H9 (cell line): ENCODE data around the gene ANXA3. TPM values are rescaled to one million over a fixed set of nuclear protein-coding genes. Genes with fewer than 3 reads are reported as not detected.

Experiments used
- DNase-seq: peaks from one replicate; pipeline ENCODE4 v3.0.0-alpha.2; 2017
- H2AFZ ChIP-seq: one replicate; pipeline ENCODE4 v1.6.1; 2013; ENCODE audit warnings: mild to moderate bottlenecking, low read length, control low read depth, moderate library complexity
- H2AK5ac ChIP-seq: 2 replicates; pipeline ENCODE4 v1.6.1; 2013; ENCODE audit warnings: low read length, control low read depth, mixed read lengths; ENCODE audit not compliant: insufficient read length
- H2BK120ac ChIP-seq: one replicate; pipeline ENCODE4 v1.6.1; 2013; ENCODE audit warnings: low read depth, mild to moderate bottlenecking, low read length, control low read depth, inconsistent platforms; ENCODE audit not compliant: poor library complexity, severe bottlenecking
- H2BK12ac ChIP-seq: 2 replicates; pipeline ENCODE4 v1.6.1; 2013; ENCODE audit warnings: low read length, control low read depth, mixed read lengths, low read depth; ENCODE audit not compliant: insufficient read length
- H2BK15ac ChIP-seq: 2 replicates; pipeline ENCODE4 v1.6.1; 2013; ENCODE audit warnings: low read depth, low read length, control low read depth
- H2BK20ac ChIP-seq: one replicate; pipeline ENCODE4 v1.6.1; 2013; ENCODE audit warnings: low read depth, mild to moderate bottlenecking, low read length, control low read depth, inconsistent platforms; ENCODE audit not compliant: poor library complexity, severe bottlenecking
- H2BK5ac ChIP-seq: 2 replicates; pipeline ENCODE4 v1.6.1; 2013; ENCODE audit warnings: low read length, control low read depth, mixed read lengths; ENCODE audit not compliant: insufficient read length
- H3K14ac ChIP-seq: 2 replicates; pipeline ENCODE4 v1.6.1; 2013; ENCODE audit warnings: low read length, control low read depth; ENCODE audit not compliant: insufficient read depth
- H3K18ac ChIP-seq: 2 replicates; pipeline ENCODE4 v1.6.1; 2013; ENCODE audit warnings: low read depth, mild to moderate bottlenecking, mixed read lengths, low read length, control low read depth; ENCODE audit not compliant: insufficient read length
- H3K23ac ChIP-seq: 2 replicates; pipeline ENCODE4 v1.6.1; 2013; ENCODE audit warnings: low read length, control low read depth, mixed read lengths, low read depth; ENCODE audit not compliant: insufficient read length
- H3K23me2 ChIP-seq: 2 replicates; pipeline ENCODE4 v1.6.1; 2013; ENCODE audit warnings: low read depth, mild to moderate bottlenecking, mixed read lengths, low read length, control low read depth; ENCODE audit not compliant: insufficient read length, poor library complexity, severe bottlenecking
- H3K27ac ChIP-seq: 2 replicates; pipeline ENCODE4 v1.5.1; 2013; ENCODE audit warnings: low read length, control low read depth, mixed read lengths, low read depth; ENCODE audit not compliant: insufficient read length
- H3K27me3 ChIP-seq: 2 replicates; pipeline ENCODE4 v1.6.1; 2013; ENCODE audit warnings: low read length, control low read depth, inconsistent platforms; ENCODE audit not compliant: insufficient read depth
- H3K4ac ChIP-seq: 2 replicates; pipeline ENCODE4 v1.6.1; 2013; ENCODE audit warnings: low read depth, mild to moderate bottlenecking, control low read depth, inconsistent platforms, low read length, moderate library complexity
- H3K4me1 ChIP-seq: 2 replicates; pipeline ENCODE4 v1.6.1; 2013; ENCODE audit warnings: low read length, control low read depth, inconsistent platforms; ENCODE audit not compliant: insufficient read depth
- H3K4me2 ChIP-seq: 2 replicates; pipeline ENCODE4 v1.6.1; 2013; ENCODE audit warnings: low read length, control low read depth, mixed read lengths; ENCODE audit not compliant: insufficient read length, insufficient read depth
- H3K56ac ChIP-seq: 2 replicates; pipeline ENCODE4 v1.6.1; 2013; ENCODE audit warnings: low read depth, mild to moderate bottlenecking, mixed read lengths, low read length, control low read depth; ENCODE audit not compliant: insufficient read length
- H3K79me1 ChIP-seq: 2 replicates; pipeline ENCODE4 v1.6.1; 2013; ENCODE audit warnings: low read depth, mild to moderate bottlenecking, moderate library complexity, low read length, control low read depth, inconsistent platforms; ENCODE audit not compliant: insufficient read depth, poor library complexity, severe bottlenecking
- H3K79me2 ChIP-seq: 2 replicates; pipeline ENCODE4 v1.6.1; 2013; ENCODE audit warnings: low read length, control low read depth, inconsistent platforms; ENCODE audit not compliant: insufficient read depth
- H3K9ac ChIP-seq: 2 replicates; pipeline ENCODE4 v1.6.1; 2013; ENCODE audit warnings: low read length, control low read depth, mixed read lengths; ENCODE audit not compliant: insufficient read length; ENCODE audit errors: extremely low read depth
- H3K9me3 ChIP-seq: one replicate; pipeline ENCODE4 v1.6.1; 2013; ENCODE audit warnings: low read depth, low read length, inconsistent platforms; ENCODE audit not compliant: control insufficient read depth
- H3T11ph ChIP-seq: one replicate; pipeline ENCODE4 v1.6.1; 2013; ENCODE audit warnings: mild to moderate bottlenecking, low read length, control low read depth, inconsistent platforms
- H4K20me1 ChIP-seq: one replicate; pipeline ENCODE4 v1.6.1; 2013; ENCODE audit not compliant: control insufficient read depth, insufficient read length, insufficient read depth
- H4K5ac ChIP-seq: 2 replicates; pipeline ENCODE4 v1.6.1; 2013; ENCODE audit warnings: low read depth, mild to moderate bottlenecking, mixed read lengths, low read length, control low read depth; ENCODE audit not compliant: insufficient read length
- H4K8ac ChIP-seq: replicated peaks from 2 replicates; pipeline ENCODE4 v1.6.1; 2013; ENCODE audit warnings: low read length, control low read depth, mixed read lengths, low read depth; ENCODE audit not compliant: insufficient read length
- H4K91ac ChIP-seq: 2 replicates; pipeline ENCODE4 v1.6.1; 2013; ENCODE audit warnings: low read depth, mild to moderate bottlenecking, moderate library complexity, mixed read lengths, low read length, control low read depth; ENCODE audit not compliant: insufficient read length
- H3K27ac Mint-ChIP-seq, 3 experiments: 2 replicates in 2 of 3; 3 replicates in 1 of 3; pipeline ENCODE4 v1.8.0; 2020 to 2021; ENCODE audit warnings: mixed read lengths in 3 of 3, mild to moderate bottlenecking in 1 of 3, moderate library complexity in 1 of 3
- H3K27me3 Mint-ChIP-seq: 2 replicates; pipeline ENCODE4 v1.8.0; 2021; ENCODE audit warnings: low read depth, mild to moderate bottlenecking, moderate library complexity, mixed read lengths
- H3K36me3 Mint-ChIP-seq, 3 experiments: 2 replicates in 2 of 3; 3 replicates in 1 of 3; pipeline ENCODE4 v1.8.0; 2020 to 2021; ENCODE audit warnings: low read depth in 3 of 3, mixed read lengths in 3 of 3; ENCODE audit not compliant: insufficient read depth in 1 of 3
- H3K4me1 Mint-ChIP-seq, 2 experiments: 2 replicates each; pipeline ENCODE4 v1.8.0; 2020; ENCODE audit warnings: mixed read lengths in 2 of 2
- H3K4me3 Mint-ChIP-seq, 2 experiments: 2 replicates in 1 of 2; 3 replicates in 1 of 2; pipeline ENCODE4 v1.8.0; 2020 to 2021; ENCODE audit warnings: mild to moderate bottlenecking in 2 of 2, mixed read lengths in 2 of 2, moderate library complexity in 1 of 2
- H3K9me3 Mint-ChIP-seq, 2 experiments: 2 replicates in 1 of 2; 3 replicates in 1 of 2; pipeline ENCODE4 v1.8.0; 2020; ENCODE audit warnings: mild to moderate bottlenecking in 2 of 2, mixed read lengths in 2 of 2, moderate library complexity in 1 of 2
- CTCF ChIP-seq: fragments of 200-600 bp; sonication (generic); conservative IDR thresholded peaks from 3 replicates; pipeline ENCODE4 v1.8.0; 2021; ENCODE audit warnings: antibody characterized with exemption, mild to moderate bottlenecking
- WGBS: extraction: QIAGEN DNeasy Blood & Tissue Kit; methylation state at CpG from one replicate; pipeline ENCODE4 v1.1.7; 2013; ENCODE audit warnings: missing lambda C conversion rate, low lambda C conversion rate, mixed read lengths; ENCODE audit not compliant: insufficient read length; ENCODE audit errors: extremely low coverage; 5-methylcytosine and 5-hydroxymethylcytosine counted together
- total RNA-seq: library from RNA; stranded (reverse); gene quantifications from 2 replicates; pipeline ENCODE4 v1.2.1, GENCODE V29; 2021

ANXA3 gene
- total RNA-seq, 1 experiment from 2014 or later = 20.6 TPM

GRCh38 chr4:78613522-78614321 is 62.2 kb downstream of the ANXA3 start:
- Histone ChIP-seq H3K4me1 (no peaks in the 10 kb centered on the region), H2BK120ac (no peak overlapping the region), H3K56ac (no peak overlapping the region), H4K8ac (no peak overlapping the region), H3K18ac (no peak overlapping the region), H3K4me2 (no peak overlapping the region), H3K23ac (no peak overlapping the region), H3K23me2 (no peaks in the 10 kb centered on the region), H2AK5ac (no peak overlapping the region), H4K20me1 (no peaks in the 10 kb centered on the region), H2BK15ac (no peak overlapping the region), H3K14ac (no peak overlapping the region), H2BK20ac (no peak overlapping the region), H2BK12ac (no peak overlapping the region), H3K9ac (no peak overlapping the region), H3T11ph (no peak overlapping the region), H4K5ac (no peak overlapping the region), H3K4ac (no peak overlapping the region), H3K79me1 (no peaks in the 10 kb centered on the region), H2AFZ (no peak overlapping the region), H3K79me2 (no peaks in the 10 kb centered on the region), H2BK5ac (no peak overlapping the region), H3K27ac (no peak overlapping the region), H3K27me3 (no peaks in the 10 kb centered on the region), H3K9me3 (no peaks in the 10 kb centered on the region), H4K91ac (no peak overlapping the region)
- Mint-ChIP-seq H3K4me1 (peaks cover 2% of the 10 kb centered on the region in 2 experiments; a peak in 1 of 4 replicates), H3K36me3 (no peaks in the 10 kb centered on the region), H3K9me3 (no peaks in the 10 kb centered on the region), H3K27me3 (no peaks in the 10 kb centered on the region), H3K27ac (no peak overlapping the region), H3K4me3 (no peak overlapping the region)
- no peak for DNase-seq
- TF ChIP-seq CTCF = no peak
- WGBS = no CpG with 5 or more reads among the region's 7 CpGs
